Ovary (tissue), 9 donors: ENCODE results near the gene PXN. TPM values are rescaled to one million over a fixed set of nuclear protein-coding genes. Genes with fewer than 3 reads are reported as not detected.
A peak's percentile ranks its signal among the peaks of the same experiment; 100 is the strongest.

Source experiments
- DNase-seq, 5 donors: peaks; one replicate each; pipeline ENCODE4 v3.0.0-alpha.2; 2019 to 2020
- H3K27ac ChIP-seq, 2 donors: fragments of 200-600 bp; one replicate each; pipeline versions ENCODE4 v1.5.1 to v1.8.0; 2019 to 2022
- H3K27me3 ChIP-seq: fragments of 200-600 bp; one replicate; pipeline ENCODE4 v1.8.0; 2022
- H3K36me3 ChIP-seq: fragments of 200-600 bp; sonication (generic); one replicate; pipeline ENCODE4 v1.5.1; 2019
- H3K4me1 ChIP-seq: one replicate; pipeline ENCODE4 v1.8.1; 2013; ENCODE audit warnings: mild to moderate bottlenecking, moderate library complexity; ENCODE audit not compliant: insufficient read depth
- H3K4me3 ChIP-seq: fragments of 200-600 bp; sonication (generic); one replicate; pipeline ENCODE4 v1.5.1; 2017
- H3K9me3 ChIP-seq, 2 donors: fragments of 200-600 bp in 1 of 2; sonication (generic) in 1 of 2; one replicate each; pipeline versions ENCODE4 v1.5.1 to v1.8.1; 2013 to 2019; ENCODE audit warnings: mild to moderate bottlenecking in 1 of 2, moderate library complexity in 1 of 2
- EP300 ChIP-seq: sonication (generic); formaldehyde crosslinking; IDR thresholded peaks from one replicate; pipeline ENCODE4 v1.6.1; 2017; ENCODE audit warnings: antibody characterized with exemption
- POLR2A ChIP-seq: fragments of 450-650 bp; IDR thresholded peaks from one replicate; pipeline ENCODE4 v1.6.1; 2017; ENCODE audit warnings: antibody characterized with exemption, mild to moderate bottlenecking, moderate library complexity
- WGBS, 3 donors: extraction: QIAGEN DNeasy Blood & Tissue Kit in 1 of 3; methylation state at CpG; one replicate each; pipeline versions ENCODE4 v1.1.5 to v1.1.7; 2013 to 2017; 5-methylcytosine and 5-hydroxymethylcytosine counted together
- intact Hi-C, 4 donors: fragments of 100-400 bp; cut with DNase I; formaldehyde crosslinking; loops; one replicate each; pipeline versions ENCODE4 v1.11.0 to v1.15.1; 2022 to 2023
- polyA plus RNA-seq, 2 donors: library from polyadenylated mRNA; stranded (reverse); fragments of 200-250 nt in 1 of 2; fragments of 350-450 nt in 1 of 2; fragmentation: Illumina TruSeq in 1 of 2; extraction: RNeasy Lipid Tissue Mini Kit (QIAGEN cat#74804) in 1 of 2; gene quantifications; one replicate each; pipeline ENCODE4 v1.2.3, GENCODE V29; 2013 to 2014
- total RNA-seq, 7 donors: library from RNA; depleted of rRNA in 2 of 7; stranded (reverse); fragments of >200 nt in 2 of 7; fragmentation: NEBNext Ultra II Directional in 3 of 7; extraction: Animal tissue kit (Norgen Biotek cat#: 25700) in 3 of 7; gene quantifications; one replicate each; pipeline versions ENCODE4 v1.1.0 to v1.2.4, GENCODE V29; 2016 to 2023
- TF ChIP-seq, protein P1 (sequence below), 3 donors: fragments of 450-650 bp in 2 of 3; fragments of 200-600 bp in 1 of 3; IDR thresholded peaks; one replicate each; pipeline versions ENCODE4 v1.5.1 to v1.8.0; 2016 to 2022; ENCODE audit warnings: antibody characterized with exemption in 3 of 3, mild to moderate bottlenecking in 1 of 3
- donor health status: DM: no; HTN: no; CAD: no; lungs with moderate emphysema.
- donor health status: DM: no; HTN: no; CAD: no.
- donor health status: Bipolar disorder and iron deficiency.
- donor health status: DM: yes; HTN: yes; CAD: no.
- donor health status: DM: no; HTN: no; CAD: no.
- donor health status: DM: yes; HTN: yes; CAD: no.

PXN gene
- total and polyA plus RNA-seq, 9 donors = 25.0 to 78.0 (median 44.7) TPM

GRCh38 chr12:120230326-120230973, 35.1 kb downstream of the PXN start:
- no peak overlapping the region for H3K4me3 ChIP-seq
- 15 to 30% (median 18%) methylated on average over 9 of the region's 9 CpGs for WGBS, 3 donors
- no peaks in the 10 kb centered on the region for H3K27me3 ChIP-seq
- TF ChIP-seq POLR2A (no peak), EP300 (no peak)
- TF ChIP-seq, protein P1, sequence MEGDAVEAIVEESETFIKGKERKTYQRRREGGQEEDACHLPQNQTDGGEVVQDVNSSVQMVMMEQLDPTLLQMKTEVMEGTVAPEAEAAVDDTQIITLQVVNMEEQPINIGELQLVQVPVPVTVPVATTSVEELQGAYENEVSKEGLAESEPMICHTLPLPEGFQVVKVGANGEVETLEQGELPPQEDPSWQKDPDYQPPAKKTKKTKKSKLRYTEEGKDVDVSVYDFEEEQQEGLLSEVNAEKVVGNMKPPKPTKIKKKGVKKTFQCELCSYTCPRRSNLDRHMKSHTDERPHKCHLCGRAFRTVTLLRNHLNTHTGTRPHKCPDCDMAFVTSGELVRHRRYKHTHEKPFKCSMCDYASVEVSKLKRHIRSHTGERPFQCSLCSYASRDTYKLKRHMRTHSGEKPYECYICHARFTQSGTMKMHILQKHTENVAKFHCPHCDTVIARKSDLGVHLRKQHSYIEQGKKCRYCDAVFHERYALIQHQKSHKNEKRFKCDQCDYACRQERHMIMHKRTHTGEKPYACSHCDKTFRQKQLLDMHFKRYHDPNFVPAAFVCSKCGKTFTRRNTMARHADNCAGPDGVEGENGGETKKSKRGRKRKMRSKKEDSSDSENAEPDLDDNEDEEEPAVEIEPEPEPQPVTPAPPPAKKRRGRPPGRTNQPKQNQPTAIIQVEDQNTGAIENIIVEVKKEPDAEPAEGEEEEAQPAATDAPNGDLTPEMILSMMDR (IDR thresholded peaks at IDR 0.05) = no peak
- H3K4me1 ChIP-seq = peaks cover 42% of the 10 kb centered on the region
- intact Hi-C loops = no loop called here
- H3K36me3 ChIP-seq = no peaks in the 10 kb centered on the region
- H3K27ac ChIP-seq = peak overlapping the region; percentile 58 to 75
- peak in 4 of 5 donors; percentile 53 to 73 (median 69) for DNase-seq
- no peaks in the 10 kb centered on the region for H3K9me3 ChIP-seq

- no peak for TF ChIP-seq EP300
- WGBS, 3 donors = 63 to 73% (median 68%) methylated on average over 12 of the region's 12 CpGs
- Histone ChIP-seq H3K9me3 (no peaks in the 10 kb centered on the region), H3K4me1 (peaks cover 40% of the 10 kb centered on the region), H3K27ac (peak overlapping the region; percentile 58 to 75), H3K27me3 (no peaks in the 10 kb centered on the region), H3K36me3 (no peaks in the 10 kb centered on the region), H3K4me3 (no peak overlapping the region)
- DNase-seq = no peak
- intact Hi-C loops = loop anchor here in 2 of 4 donors (2.0 kb wide), 1 partner anchor 35 kb away; the partner anchor contains the start of gene PXN (in 2 of the 2)
Observed at GRCh38 chr12:120229487-120230325, 35.8 kb downstream of the PXN start.

DNA sequence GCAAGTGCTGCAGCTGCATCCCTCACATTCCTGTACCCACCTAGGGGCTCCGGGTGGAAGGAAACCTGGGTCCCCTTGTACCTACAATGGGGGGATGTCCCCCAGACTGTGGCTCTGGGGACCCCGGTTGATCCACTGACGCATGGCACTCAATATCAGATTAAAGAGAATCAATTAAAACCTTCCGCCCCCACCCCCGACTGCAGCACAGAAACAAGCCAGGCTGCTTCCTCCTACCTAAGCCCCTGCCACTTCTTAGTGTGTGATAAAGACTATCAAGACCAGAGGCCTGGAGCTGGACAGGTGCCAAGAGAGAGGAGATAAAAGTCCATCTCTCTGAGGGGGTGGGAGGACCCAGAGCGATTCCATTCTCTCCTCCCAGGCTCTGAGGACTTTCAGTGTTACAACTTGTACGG, 36.5 kb downstream of the PXN start:
- Histone ChIP-seq H3K4me3 (no peak overlapping the region), H3K36me3 (no peaks in the 10 kb centered on the region), H3K9me3 (no peaks in the 10 kb centered on the region), H3K4me1 (peaks cover 38% of the 10 kb centered on the region), H3K27ac (no peak overlapping the region), H3K27me3 (no peaks in the 10 kb centered on the region)
- TF ChIP-seq, protein P1 (IDR thresholded peaks at IDR 0.05) = no peak
- TF ChIP-seq POLR2A (no peak), EP300 (no peak)
- intact Hi-C loops = loop anchor here in 2 of 4 donors (2.0 kb wide), 1 partner anchor 36 kb away; the partner anchor contains the start of gene PXN (in 2 of the 2)
- peak in 2 of 5 donors; percentile 46 to 61 for DNase-seq
- 39 to 42% (median 41%) methylated on average over 7 of the region's 7 CpGs for WGBS, 3 donors

- WGBS, 3 donors = 22 to 24% (median 23%) methylated on average over 22 to 23 of the region's 23 CpGs
Observed at GRCh38 chr12:120228291-120229070, 37.0 kb downstream of the PXN start.

More at GRCh38 chr12:120228291-120229070, 37.0 kb downstream of the PXN start:
- TF ChIP-seq EP300 = no peak
- TF ChIP-seq, protein P1 (IDR thresholded peaks at IDR 0.05) = peak; percentile 95 to 97 (median 96)
- no peak for TF ChIP-seq POLR2A
- intact Hi-C loops = loop anchor here (1.0 to 2.0 kb wide), 3 partner anchors 36 to 38 kb away; partner anchors contain the start of gene PXN (in 3 of the 4)
- DNase-seq = peak; percentile 86 to 91 (median 91)
- H3K4me1 ChIP-seq = peaks cover 38% of the 10 kb centered on the region
- H3K27ac ChIP-seq = no peak overlapping the region
- H3K9me3 ChIP-seq = no peaks in the 10 kb centered on the region
- H3K36me3 ChIP-seq = no peaks in the 10 kb centered on the region
- no peak overlapping the region for H3K4me3 ChIP-seq
- no peaks in the 10 kb centered on the region for H3K27me3 ChIP-seq
